ENCODE results near the gene RIPOR2. TPM values are rescaled to one million over a fixed set of nuclear protein-coding genes. Genes with fewer than 3 reads are reported as not detected.

The RIPOR2 gene
- total and polyA plus RNA-seq, 7 experiments from 2014 or later, result 246 to 813 (median 532) TPM

- intact Hi-C loops (cut with micrococcal nuclease), result loop anchor here (1.0 to 2.0 kb wide), 4 partner anchors 8 to 51 kb away; no protein-coding TSS in a partner anchor
- Histone ChIP-seq H3K27ac (ENCODE audit: low read depth, low read length) (peak overlapping the region; percentile 75), H3K4me3 (ENCODE audit: low read length) (peak overlapping the region; percentile 41), H3K4me1 (ENCODE audit: control insufficient read depth in 2 of 2, insufficient read depth in 2 of 2, low read length in 2 of 2) (peaks cover 77 to 89% of the 10 kb centered on the region in 2 donors), H3K9me3 (ENCODE audit: control insufficient read depth in 2 of 3, low read length in 3 of 3) (no peaks in the 10 kb centered on the region), H3K36me3 (ENCODE audit: control insufficient read depth in 2 of 3, insufficient read depth in 3 of 3, low read length in 3 of 3) (peaks cover 10 to 33% (median 16%) of the 10 kb centered on the region in 3 experiments), H3K27me3 (ENCODE audit: control insufficient read depth in 2 of 2, insufficient read depth in 2 of 2, low read length in 2 of 2) (no peaks in the 10 kb centered on the region)
- H3K9me3 Mint-ChIP-seq, result peaks cover 0 to 13% (median 1%) of the 10 kb centered on the region in 11 donors
- CTCF ChIA-PET, result interaction anchor here (0.8 to 5.9 kb wide), 4 partner anchors 18 to 84 kb away, joined by 3 to 54 read pairs (median 28); no protein-coding TSS in a partner anchor
- peaks cover 73 to 98% (median 96%) of the 10 kb centered on the region in 7 donors for H3K4me1 Mint-ChIP-seq
- peaks cover 24 to 85% (median 84%) of the 10 kb centered on the region in 5 donors for H3K36me3 Mint-ChIP-seq
- POLR2A ChIA-PET, result interaction anchor here (1.1 to 25.4 kb wide), 11 partner anchors 8 to 87 kb away, joined by 3 to 644 read pairs (median 28); partner anchors contain the start of gene RIPOR2
- DNase-seq (no peak), ATAC-seq (peak; percentile 10)
- H3K4me3 Mint-ChIP-seq, result peak overlapping the region; percentile 90 to 97 (median 96)
- H3K27ac Mint-ChIP-seq, result peak overlapping the region; percentile 83 to 99 (median 96)
- no peaks in the 10 kb centered on the region for H3K27me3 Mint-ChIP-seq
These were observed 27.7 kb downstream of the RIPOR2 start for GRCh38 chr6:24907919-24908649.

- CTCF ChIA-PET, result no interaction called here
- peaks cover 0 to 18% (median 3%) of the 10 kb centered on the region in 11 donors for H3K9me3 Mint-ChIP-seq
- H3K27ac ChIP-seq (ENCODE audit: low read depth, low read length), result peak overlapping the region; percentile 75
- H3K27me3 Mint-ChIP-seq, result no peaks in the 10 kb centered on the region
- peaks cover 75 to 89% of the 10 kb centered on the region in 2 donors for H3K4me1 ChIP-seq (ENCODE audit: control insufficient read depth in 2 of 2, insufficient read depth in 2 of 2, low read length in 2 of 2)
- H3K36me3 ChIP-seq (ENCODE audit: control insufficient read depth in 2 of 3, insufficient read depth in 3 of 3, low read length in 3 of 3), result peaks cover 0 to 37% (median 11%) of the 10 kb centered on the region in 3 experiments
- H3K9me3 ChIP-seq (ENCODE audit: control insufficient read depth in 2 of 3, low read length in 3 of 3), result no peaks in the 10 kb centered on the region
- DNase-seq, result no peak
- no peaks in the 10 kb centered on the region for H3K27me3 ChIP-seq (ENCODE audit: control insufficient read depth in 2 of 2, insufficient read depth in 2 of 2, low read length in 2 of 2)
- intact Hi-C loops (cut with micrococcal nuclease), result no loop called here
- POLR2A ChIA-PET, result interaction anchor here (0.7 to 25.4 kb wide), 6 partner anchors 10 to 119 kb away, joined by 4 to 644 read pairs (median 14); partner anchors contain the start of gene RIPOR2
- no peak overlapping the region for H3K4me3 ChIP-seq (ENCODE audit: low read length)
- peaks cover 25 to 82% (median 79%) of the 10 kb centered on the region in 5 donors for H3K36me3 Mint-ChIP-seq
- no peak for ATAC-seq
- peak overlapping the region in 8 of 10 donors; percentile 5 to 97 (median 66) for H3K4me3 Mint-ChIP-seq
- H3K27ac Mint-ChIP-seq, result peak overlapping the region; percentile 25 to 99 (median 96)
- peaks cover 69 to 98% (median 96%) of the 10 kb centered on the region in 7 donors for H3K4me1 Mint-ChIP-seq
These were observed 29.4 kb downstream of the RIPOR2 start for GRCh38 chr6:24906314-24906713.

- Histone ChIP-seq H3K4me1 (ENCODE audit: control insufficient read depth in 2 of 2, insufficient read depth in 2 of 2, low read length in 2 of 2) (peaks cover 80 to 94% of the 10 kb centered on the region in 2 donors), H3K36me3 (ENCODE audit: control insufficient read depth in 2 of 3, insufficient read depth in 3 of 3, low read length in 3 of 3) (peaks cover 0 to 41% (median 11%) of the 10 kb centered on the region in 3 experiments), H3K9me3 (ENCODE audit: control insufficient read depth in 2 of 3, low read length in 3 of 3) (no peaks in the 10 kb centered on the region), H3K4me3 (ENCODE audit: low read length) (no peak overlapping the region), H3K27ac (ENCODE audit: low read depth, low read length) (peak overlapping the region; percentile 75), H3K27me3 (ENCODE audit: control insufficient read depth in 2 of 2, insufficient read depth in 2 of 2, low read length in 2 of 2) (no peaks in the 10 kb centered on the region)
- DNase-seq, result no peak
- Mint-ChIP-seq H3K4me1 (peaks cover 74 to 100% (median 98%) of the 10 kb centered on the region in 7 donors), H3K27ac (peak overlapping the region; percentile 47 to 99 (median 96)), H3K4me3 (peak overlapping the region in 7 of 10 donors; percentile 10 to 97 (median 30)), H3K9me3 (peaks cover 0 to 18% (median 3%) of the 10 kb centered on the region in 11 donors), H3K36me3 (peaks cover 32 to 86% (median 81%) of the 10 kb centered on the region in 5 donors), H3K27me3 (no peaks in the 10 kb centered on the region)
- intact Hi-C loops (cut with micrococcal nuclease), result no loop called here
- ATAC-seq, result no peak
- POLR2A ChIA-PET, result interaction anchor here (0.6 to 25.4 kb wide), 13 partner anchors 10 to 134 kb away, joined by 3 to 644 read pairs (median 4); partner anchors contain the start of gene RIPOR2
- CTCF ChIA-PET, result interaction anchor here (0.6 to 1.9 kb wide), 5 partner anchors 14 to 1317 kb away, joined by 3 to 6 read pairs (median 5); no protein-coding TSS in a partner anchor
These were observed 30.3 kb downstream of the RIPOR2 start for GRCh38 chr6:24905483-24905882.

- DNase-seq (no peak), ATAC-seq (no peak)
- Mint-ChIP-seq H3K27ac (peak overlapping the region in 8 of 9 donors; percentile 81 to 99 (median 92)), H3K9me3 (peaks cover 0 to 15% (median 3%) of the 10 kb centered on the region in 11 donors), H3K36me3 (peaks cover 32 to 81% (median 69%) of the 10 kb centered on the region in 5 donors), H3K4me1 (peaks cover 69 to 99% (median 96%) of the 10 kb centered on the region in 7 donors), H3K4me3 (peak overlapping the region in 8 of 10 donors; percentile 21 to 97 (median 44)), H3K27me3 (no peaks in the 10 kb centered on the region)
- POLR2A ChIA-PET, result interaction anchor here (1.1 to 25.4 kb wide), 4 partner anchors 10 to 88 kb away, joined by 4 to 644 read pairs (median 12); partner anchors contain the start of gene RIPOR2
- H3K27ac ChIP-seq (ENCODE audit: low read depth, low read length), result peak overlapping the region; percentile 36
- CTCF ChIA-PET, result interaction anchor here (1.2 to 1.9 kb wide), 2 partner anchors 47 to 88 kb away, joined by 5 to 6 read pairs; no protein-coding TSS in a partner anchor
- no peaks in the 10 kb centered on the region for H3K9me3 ChIP-seq (ENCODE audit: control insufficient read depth in 2 of 3, low read length in 3 of 3)
- peaks cover 80 to 96% of the 10 kb centered on the region in 2 donors for H3K4me1 ChIP-seq (ENCODE audit: control insufficient read depth in 2 of 2, insufficient read depth in 2 of 2, low read length in 2 of 2)
- no peak overlapping the region for H3K4me3 ChIP-seq (ENCODE audit: low read length)
- intact Hi-C loops (cut with micrococcal nuclease), result no loop called here
- peaks cover 3 to 42% (median 11%) of the 10 kb centered on the region in 3 experiments for H3K36me3 ChIP-seq (ENCODE audit: control insufficient read depth in 2 of 3, insufficient read depth in 3 of 3, low read length in 3 of 3)
- no peaks in the 10 kb centered on the region for H3K27me3 ChIP-seq (ENCODE audit: control insufficient read depth in 2 of 2, insufficient read depth in 2 of 2, low read length in 2 of 2)
These were observed 32.1 kb downstream of the RIPOR2 start for GRCh38 chr6:24903681-24904080.

- ATAC-seq, result no peak
- Mint-ChIP-seq H3K36me3 (peaks cover 32 to 83% (median 73%) of the 10 kb centered on the region in 5 donors), H3K9me3 (peaks cover 0 to 15% (median 3%) of the 10 kb centered on the region in 11 donors), H3K4me3 (peak overlapping the region; percentile 30 to 97 (median 59)), H3K4me1 (peaks cover 69 to 99% (median 96%) of the 10 kb centered on the region in 7 donors), H3K27me3 (no peaks in the 10 kb centered on the region), H3K27ac (peak overlapping the region; percentile 32 to 99 (median 91))
- no peaks in the 10 kb centered on the region for H3K9me3 ChIP-seq (ENCODE audit: control insufficient read depth in 2 of 3, low read length in 3 of 3)
- peaks cover 3 to 42% (median 11%) of the 10 kb centered on the region in 3 experiments for H3K36me3 ChIP-seq (ENCODE audit: control insufficient read depth in 2 of 3, insufficient read depth in 3 of 3, low read length in 3 of 3)
- H3K4me3 ChIP-seq (ENCODE audit: low read length), result no peak overlapping the region
- POLR2A ChIA-PET, result interaction anchor here (1.1 to 25.4 kb wide), 6 partner anchors 9 to 89 kb away, joined by 3 to 644 read pairs (median 4); partner anchors contain the start of gene RIPOR2
- no peaks in the 10 kb centered on the region for H3K27me3 ChIP-seq (ENCODE audit: control insufficient read depth in 2 of 2, insufficient read depth in 2 of 2, low read length in 2 of 2)
- peaks cover 81 to 96% of the 10 kb centered on the region in 2 donors for H3K4me1 ChIP-seq (ENCODE audit: control insufficient read depth in 2 of 2, insufficient read depth in 2 of 2, low read length in 2 of 2)
- DNase-seq, result no peak
- CTCF ChIA-PET, result interaction anchor here (1.2 kb wide), 2 partner anchors 30 to 89 kb away, joined by 4 to 6 read pairs; no protein-coding TSS in a partner anchor
- intact Hi-C loops (cut with micrococcal nuclease), result no loop called here
- peak overlapping the region; percentile 53 for H3K27ac ChIP-seq (ENCODE audit: low read depth, low read length)
These were observed 33.0 kb downstream of the RIPOR2 start for GRCh38 chr6:24902782-24903181.
